WTC11 (cell line): ENCODE measurements around the gene TMEM41B.

ENCODE experiments used
- CREB1 ChIP-seq: sonication (generic); formaldehyde crosslinking; IDR thresholded peaks from 2 replicates; pipeline ENCODE4 v1.8.0; 2023; ENCODE audit warnings: mild to moderate bottlenecking, missing genetic modification reagents
- GABPB1 ChIP-seq: sonication (generic); formaldehyde crosslinking; IDR thresholded peaks from 2 replicates; pipeline ENCODE4 v1.8.1; 2023; ENCODE audit warnings: mild to moderate bottlenecking, missing genetic modification reagents
- MAX ChIP-seq: sonication (generic); formaldehyde crosslinking; IDR thresholded peaks from 2 replicates; pipeline ENCODE4 v1.8.0; 2022; ENCODE audit warnings: mild to moderate bottlenecking, missing genetic modification reagents
- NFYB ChIP-seq: sonication (generic); formaldehyde crosslinking; conservative IDR thresholded peaks from 2 replicates; pipeline ENCODE4 v1.8.0; 2022; ENCODE audit warnings: low read depth, missing genetic modification reagents
- NR3C1 ChIP-seq: sonication (generic); formaldehyde crosslinking; conservative IDR thresholded peaks from 2 replicates; pipeline ENCODE4 v1.8.1; 2023; ENCODE audit warnings: low read depth, mild to moderate bottlenecking, missing genetic modification reagents
- TEAD1 ChIP-seq: sonication (generic); formaldehyde crosslinking; IDR thresholded peaks from 2 replicates; pipeline ENCODE4 v1.8.0; 2022; ENCODE audit warnings: mild to moderate bottlenecking, missing genetic modification reagents
- ZNF121 ChIP-seq: sonication (generic); formaldehyde crosslinking; IDR thresholded peaks from 2 replicates; pipeline ENCODE4 v1.8.0; 2023; ENCODE audit warnings: missing genetic modification reagents
- ZNF232 ChIP-seq: sonication (generic); formaldehyde crosslinking; IDR thresholded peaks from 2 replicates; pipeline ENCODE4 v1.8.0; 2022; ENCODE audit warnings: mild to moderate bottlenecking, missing genetic modification reagents
- TF ChIP-seq, protein P1 (sequence below): fragments of 200-600 bp; IDR thresholded peaks from 2 replicates; pipeline ENCODE4 v1.8.0; 2022; ENCODE audit warnings: antibody characterized with exemption
- TF ChIP-seq, protein P2 (sequence below): sonication (generic); formaldehyde crosslinking; IDR thresholded peaks from 2 replicates; pipeline ENCODE4 v1.8.1; 2022; ENCODE audit warnings: low read depth, missing genetic modification reagents, borderline replicate concordance

- no peak for TF ChIP-seq ZNF232
- TF ChIP-seq, protein P1, sequence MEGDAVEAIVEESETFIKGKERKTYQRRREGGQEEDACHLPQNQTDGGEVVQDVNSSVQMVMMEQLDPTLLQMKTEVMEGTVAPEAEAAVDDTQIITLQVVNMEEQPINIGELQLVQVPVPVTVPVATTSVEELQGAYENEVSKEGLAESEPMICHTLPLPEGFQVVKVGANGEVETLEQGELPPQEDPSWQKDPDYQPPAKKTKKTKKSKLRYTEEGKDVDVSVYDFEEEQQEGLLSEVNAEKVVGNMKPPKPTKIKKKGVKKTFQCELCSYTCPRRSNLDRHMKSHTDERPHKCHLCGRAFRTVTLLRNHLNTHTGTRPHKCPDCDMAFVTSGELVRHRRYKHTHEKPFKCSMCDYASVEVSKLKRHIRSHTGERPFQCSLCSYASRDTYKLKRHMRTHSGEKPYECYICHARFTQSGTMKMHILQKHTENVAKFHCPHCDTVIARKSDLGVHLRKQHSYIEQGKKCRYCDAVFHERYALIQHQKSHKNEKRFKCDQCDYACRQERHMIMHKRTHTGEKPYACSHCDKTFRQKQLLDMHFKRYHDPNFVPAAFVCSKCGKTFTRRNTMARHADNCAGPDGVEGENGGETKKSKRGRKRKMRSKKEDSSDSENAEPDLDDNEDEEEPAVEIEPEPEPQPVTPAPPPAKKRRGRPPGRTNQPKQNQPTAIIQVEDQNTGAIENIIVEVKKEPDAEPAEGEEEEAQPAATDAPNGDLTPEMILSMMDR = no peak
- no peak for TF ChIP-seq TEAD1 (CRISPR knock-in tag)
- no peak for TF ChIP-seq NR3C1 (CRISPR knock-in tag)
- no peak for TF ChIP-seq MAX (CRISPR knock-in tag)
- TF ChIP-seq NFYB = no peak
- no peak for TF ChIP-seq CREB1
- TF ChIP-seq, protein P2, sequence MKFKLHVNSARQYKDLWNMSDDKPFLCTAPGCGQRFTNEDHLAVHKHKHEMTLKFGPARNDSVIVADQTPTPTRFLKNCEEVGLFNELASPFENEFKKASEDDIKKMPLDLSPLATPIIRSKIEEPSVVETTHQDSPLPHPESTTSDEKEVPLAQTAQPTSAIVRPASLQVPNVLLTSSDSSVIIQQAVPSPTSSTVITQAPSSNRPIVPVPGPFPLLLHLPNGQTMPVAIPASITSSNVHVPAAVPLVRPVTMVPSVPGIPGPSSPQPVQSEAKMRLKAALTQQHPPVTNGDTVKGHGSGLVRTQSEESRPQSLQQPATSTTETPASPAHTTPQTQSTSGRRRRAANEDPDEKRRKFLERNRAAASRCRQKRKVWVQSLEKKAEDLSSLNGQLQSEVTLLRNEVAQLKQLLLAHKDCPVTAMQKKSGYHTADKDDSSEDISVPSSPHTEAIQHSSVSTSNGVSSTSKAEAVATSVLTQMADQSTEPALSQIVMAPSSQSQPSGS (CRISPR knock-in tag) = no peak
- no peak for TF ChIP-seq GABPB1 (CRISPR knock-in tag)
- TF ChIP-seq ZNF121 (CRISPR knock-in tag) = no peak
Observed at GRCh38 chr11:9344061-9344680, 29.8 kb upstream of the TMEM41B start.
